Measurements from ENCODE around the gene HIVEP3. TPM values are rescaled to one million over a fixed set of nuclear protein-coding genes. Genes with fewer than 3 reads are reported as not detected.

Gene HIVEP3
- total RNA-seq, 4 donors from 2014 or later = 1.4 to 3.0 (median 2.3) TPM

DNA sequence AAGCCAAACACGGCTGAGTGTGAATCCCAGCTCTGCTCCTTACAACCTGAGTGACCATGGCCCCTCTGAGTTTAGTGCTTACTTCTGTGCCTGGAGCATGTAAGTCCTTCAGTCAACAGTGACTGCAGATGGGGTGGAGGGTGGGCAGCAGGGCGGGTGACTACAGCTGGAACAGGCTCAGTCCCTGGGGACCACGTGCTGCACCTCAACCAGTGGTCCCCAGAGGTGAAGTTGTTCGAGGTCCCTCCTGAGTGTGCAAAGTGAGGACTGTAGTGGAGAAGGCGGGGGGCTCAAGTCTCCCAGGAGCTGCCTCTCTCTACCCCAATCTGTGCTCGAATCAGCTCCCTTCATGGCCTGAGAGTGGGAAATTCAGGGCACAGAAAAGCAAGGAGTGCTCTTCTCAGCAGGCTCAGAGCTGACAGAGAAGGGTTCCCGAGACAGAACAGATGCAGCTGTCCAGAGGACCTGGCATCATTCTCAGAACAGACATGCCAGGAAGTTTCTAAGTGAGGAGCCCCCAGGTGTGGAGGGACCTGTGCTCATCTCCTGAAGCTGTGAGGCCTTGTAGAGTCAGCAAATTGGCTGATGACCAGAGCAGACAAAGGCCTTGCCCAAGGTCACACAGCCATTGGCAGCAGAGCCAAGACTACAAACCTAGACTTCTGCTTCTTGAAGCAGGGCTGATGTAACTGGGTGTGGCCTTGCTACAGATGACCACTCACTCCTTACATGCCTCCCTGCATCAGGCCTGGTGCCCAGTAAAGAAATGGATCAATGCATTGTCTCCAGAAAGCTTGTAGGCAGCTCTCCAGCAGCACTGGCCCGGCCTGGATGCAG, 372.5 kb downstream of the HIVEP3 start:
- DNase-seq (ENCODE audit: extremely low spot score) = no peak
- WGBS = 79% methylated on average over 8 of the region's 8 CpGs

DNA sequence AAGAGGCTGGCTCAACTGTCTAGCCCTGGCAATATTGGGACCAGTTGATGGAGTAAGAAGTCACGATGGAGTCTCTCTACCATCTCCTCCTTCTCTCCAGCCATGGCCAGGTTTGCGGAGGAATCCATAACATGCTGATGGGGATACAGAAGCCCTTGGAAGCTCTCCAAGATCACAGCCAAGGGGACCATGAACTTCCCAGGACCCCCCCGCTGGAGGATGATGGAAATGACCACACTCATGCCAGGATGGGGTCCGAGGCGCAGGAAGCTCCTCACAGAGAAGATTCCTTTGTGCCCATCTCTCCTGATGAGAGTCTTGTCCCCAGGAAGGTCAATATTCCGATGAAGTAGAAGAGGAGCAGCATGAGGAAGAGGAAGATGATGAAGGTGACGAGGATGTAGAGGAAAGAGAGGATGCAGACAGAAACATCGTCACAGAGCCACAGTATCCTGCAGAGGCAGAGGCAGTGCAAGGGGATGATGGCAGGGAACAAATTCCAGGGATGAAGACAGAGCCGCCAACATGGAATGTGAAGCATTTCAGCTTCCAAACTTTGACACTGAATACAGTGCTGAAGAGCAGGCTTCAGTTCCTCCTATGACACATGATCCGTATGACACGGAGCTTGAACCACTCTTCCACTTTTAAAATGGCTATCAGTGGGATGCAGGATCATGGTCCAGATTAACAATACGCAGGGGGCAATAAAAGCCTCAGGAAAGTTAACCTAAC, 376.4 kb downstream of the HIVEP3 start:
- no peaks in the 10 kb centered on the region for H3K9me3 ChIP-seq
- no peak overlapping the region for H3K4me3 ChIP-seq
- intact Hi-C loops (cut with DNase I) = no loop called here
- no peak for DNase-seq (ENCODE audit: extremely low spot score)
- H3K36me3 ChIP-seq = no peaks in the 10 kb centered on the region
- TF ChIP-seq POLR2A (IDR thresholded peaks at IDR 0.05; ENCODE audit: low read depth) (no peak), POLR2AphosphoS5 (IDR thresholded peaks at IDR 0.05) (no peak), EP300 (IDR thresholded peaks at IDR 0.05) (no peak)
- TF ChIP-seq, protein P1, sequence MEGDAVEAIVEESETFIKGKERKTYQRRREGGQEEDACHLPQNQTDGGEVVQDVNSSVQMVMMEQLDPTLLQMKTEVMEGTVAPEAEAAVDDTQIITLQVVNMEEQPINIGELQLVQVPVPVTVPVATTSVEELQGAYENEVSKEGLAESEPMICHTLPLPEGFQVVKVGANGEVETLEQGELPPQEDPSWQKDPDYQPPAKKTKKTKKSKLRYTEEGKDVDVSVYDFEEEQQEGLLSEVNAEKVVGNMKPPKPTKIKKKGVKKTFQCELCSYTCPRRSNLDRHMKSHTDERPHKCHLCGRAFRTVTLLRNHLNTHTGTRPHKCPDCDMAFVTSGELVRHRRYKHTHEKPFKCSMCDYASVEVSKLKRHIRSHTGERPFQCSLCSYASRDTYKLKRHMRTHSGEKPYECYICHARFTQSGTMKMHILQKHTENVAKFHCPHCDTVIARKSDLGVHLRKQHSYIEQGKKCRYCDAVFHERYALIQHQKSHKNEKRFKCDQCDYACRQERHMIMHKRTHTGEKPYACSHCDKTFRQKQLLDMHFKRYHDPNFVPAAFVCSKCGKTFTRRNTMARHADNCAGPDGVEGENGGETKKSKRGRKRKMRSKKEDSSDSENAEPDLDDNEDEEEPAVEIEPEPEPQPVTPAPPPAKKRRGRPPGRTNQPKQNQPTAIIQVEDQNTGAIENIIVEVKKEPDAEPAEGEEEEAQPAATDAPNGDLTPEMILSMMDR (IDR thresholded peaks at IDR 0.05) = no peak
- 90% methylated on average over 12 of the region's 12 CpGs for WGBS
- no peaks in the 10 kb centered on the region for H3K27me3 ChIP-seq
- H3K4me1 ChIP-seq = peaks cover 10 to 14% (median 11%) of the 10 kb centered on the region in 4 donors
- H3K27ac ChIP-seq (replicated peaks in 1 of 4) = no peak overlapping the region

More for the DNA sequence above, 372.5 kb downstream of the HIVEP3 start:
- intact Hi-C loops (cut with DNase I) = no loop called here
- H3K36me3 ChIP-seq = no peaks in the 10 kb centered on the region
- no peaks in the 10 kb centered on the region for H3K27me3 ChIP-seq
- no peak overlapping the region for H3K4me3 ChIP-seq
- H3K9me3 ChIP-seq = no peaks in the 10 kb centered on the region
- no peak overlapping the region for H3K27ac ChIP-seq (replicated peaks in 1 of 4)
- H3K4me1 ChIP-seq = no peaks in the 10 kb centered on the region
- no peak for TF ChIP-seq POLR2AphosphoS5 (IDR thresholded peaks at IDR 0.05)
- no peak for TF ChIP-seq EP300 (IDR thresholded peaks at IDR 0.05)
- TF ChIP-seq POLR2A (IDR thresholded peaks at IDR 0.05; ENCODE audit: low read depth) = no peak
- TF ChIP-seq, protein P1 (IDR thresholded peaks at IDR 0.05) = no peak

DNA sequence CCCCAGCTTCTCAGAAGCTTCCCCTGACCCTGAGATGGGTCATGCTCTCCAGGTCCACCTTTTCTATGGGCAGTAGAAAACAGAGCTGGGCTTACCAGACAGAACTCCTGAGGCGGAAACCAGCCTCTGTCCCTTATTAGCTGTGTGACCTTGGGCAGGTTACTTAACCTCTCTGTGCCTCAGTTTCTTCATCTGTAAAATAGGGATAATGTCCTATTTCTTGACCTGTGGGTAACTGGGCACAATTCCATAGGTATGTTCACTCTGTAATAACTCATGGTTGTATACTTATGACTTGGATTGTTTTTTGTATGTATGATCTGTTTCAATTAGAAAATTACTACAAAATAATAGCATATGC, 377.1 kb downstream of the HIVEP3 start:
- TF ChIP-seq, protein P1 (IDR thresholded peaks at IDR 0.05) = no peak
- no peak for TF ChIP-seq POLR2AphosphoS5 (IDR thresholded peaks at IDR 0.05)
- no peak for TF ChIP-seq EP300 (IDR thresholded peaks at IDR 0.05)
- no peak for TF ChIP-seq POLR2A (IDR thresholded peaks at IDR 0.05; ENCODE audit: low read depth)
- Histone ChIP-seq H3K27me3 (no peaks in the 10 kb centered on the region), H3K9me3 (no peaks in the 10 kb centered on the region), H3K36me3 (no peaks in the 10 kb centered on the region), H3K4me1 (peaks cover 14 to 21% (median 18%) of the 10 kb centered on the region in 4 donors), H3K27ac (replicated peaks in 1 of 4) (no peak overlapping the region), H3K4me3 (no peak overlapping the region)
- DNase-seq (ENCODE audit: extremely low spot score) = no peak
- intact Hi-C loops (cut with DNase I) = no loop called here
- 100% methylated on average over 1 of the region's 1 CpG for WGBS

DNA sequence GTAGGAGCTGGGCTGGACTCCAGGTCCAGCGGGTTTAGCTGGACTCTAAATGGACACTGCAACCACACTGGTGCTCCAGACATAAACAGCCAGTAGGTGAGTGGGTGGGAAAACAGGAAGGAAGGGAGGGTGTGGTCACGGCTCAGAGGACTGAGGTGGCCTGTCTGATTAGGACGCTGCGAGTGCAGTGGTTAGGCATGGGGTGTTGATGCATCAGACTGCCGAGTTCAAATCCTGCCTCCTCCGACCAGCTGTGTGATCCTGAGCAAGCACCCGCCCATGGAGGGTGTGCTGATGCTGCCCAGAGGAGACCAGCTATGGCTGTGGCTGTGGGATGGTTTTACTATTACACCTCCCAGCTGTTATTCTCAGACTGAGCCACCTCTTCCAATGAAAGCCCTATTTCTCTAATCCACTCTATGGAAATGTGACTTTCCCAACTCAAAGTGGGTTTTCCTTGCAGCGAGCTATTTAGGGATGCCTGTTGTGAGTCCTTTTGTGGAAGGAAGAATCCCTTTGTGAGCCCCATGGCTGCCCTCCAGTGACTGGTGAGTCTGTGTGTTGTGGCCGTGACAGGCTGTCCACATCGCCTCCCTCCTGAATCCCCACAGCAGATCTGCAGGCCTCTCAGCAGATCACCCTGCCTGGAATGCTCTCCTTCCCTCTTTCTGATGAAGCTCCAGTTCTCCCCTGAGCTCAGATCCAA, 377.7 kb downstream of the HIVEP3 start:
- Histone ChIP-seq H3K4me3 (no peak overlapping the region), H3K27me3 (no peaks in the 10 kb centered on the region), H3K9me3 (no peaks in the 10 kb centered on the region), H3K4me1 (peaks cover 14 to 24% (median 19%) of the 10 kb centered on the region in 4 donors), H3K27ac (replicated peaks in 1 of 4) (no peak overlapping the region), H3K36me3 (no peaks in the 10 kb centered on the region)
- no peak for DNase-seq (ENCODE audit: extremely low spot score)
- TF ChIP-seq EP300 (IDR thresholded peaks at IDR 0.05) = no peak
- intact Hi-C loops (cut with DNase I) = no loop called here
- WGBS = 68% methylated on average over 9 of the region's 10 CpGs

DNA sequence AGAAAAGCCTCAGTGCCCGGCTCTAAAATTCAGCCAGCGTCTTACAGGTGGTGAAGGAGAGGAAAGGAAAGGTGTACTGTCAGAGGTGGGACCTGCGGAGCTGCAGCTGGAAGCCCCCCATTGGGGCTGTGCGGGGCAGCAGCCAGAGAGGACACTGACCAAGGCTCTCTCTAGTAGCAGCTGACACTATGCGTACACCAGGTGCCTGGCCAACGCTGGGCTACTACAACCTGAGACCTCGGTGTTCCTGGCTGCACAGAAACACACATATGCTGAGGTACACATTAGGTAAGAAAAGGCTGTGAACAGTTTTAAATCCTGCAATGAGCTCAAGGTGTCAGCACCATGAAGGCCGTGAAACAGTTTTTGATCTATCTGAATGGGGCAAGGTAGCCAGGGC, 378.7 kb downstream of the HIVEP3 start:
- TF ChIP-seq EP300 (IDR thresholded peaks at IDR 0.05) (no peak), POLR2AphosphoS5 (IDR thresholded peaks at IDR 0.05) (no peak), POLR2A (IDR thresholded peaks at IDR 0.05; ENCODE audit: low read depth) (no peak)
- TF ChIP-seq, protein P1 (IDR thresholded peaks at IDR 0.05) = no peak
- peaks cover 14 to 24% (median 19%) of the 10 kb centered on the region in 4 donors for H3K4me1 ChIP-seq
- no peak overlapping the region for H3K4me3 ChIP-seq
- 98% methylated on average over 8 of the region's 8 CpGs for WGBS
- H3K27ac ChIP-seq (replicated peaks in 1 of 4) = no peak overlapping the region
- intact Hi-C loops (cut with DNase I) = no loop called here
- H3K27me3 ChIP-seq = no peaks in the 10 kb centered on the region
- no peaks in the 10 kb centered on the region for H3K9me3 ChIP-seq
- H3K36me3 ChIP-seq = no peaks in the 10 kb centered on the region
- DNase-seq (ENCODE audit: extremely low spot score) = no peak
